H1 (cell line): ENCODE data around the gene ATG4D. TPM values are rescaled to one million over a fixed set of nuclear protein-coding genes. Genes with fewer than 3 reads are reported as not detected.

Experiments used
- BRCA1 ChIP-seq: IDR thresholded peaks from 2 replicates; pipeline ENCODE4 v1.6.1; 2012; ENCODE audit warnings: low read depth, low read length, improper control_type of control experiment
- CHD2 ChIP-seq: IDR thresholded peaks from 2 replicates; pipeline ENCODE4 v1.6.1; 2012; ENCODE audit warnings: low read length, improper control_type of control experiment
- EZH2 ChIP-seq: fragments of 200-600 bp; sonication (generic); IDR thresholded peaks from 2 replicates; pipeline ENCODE4 v1.7.1; 2012; ENCODE audit warnings: low read depth, mild to moderate bottlenecking, moderate library complexity, low read length, inconsistent platforms; ENCODE audit not compliant: severe bottlenecking
- HDAC6 ChIP-seq: IDR thresholded peaks from one replicate; pipeline ENCODE4 v1.7.1; 2012; ENCODE audit warnings: low read depth, mild to moderate bottlenecking, inconsistent platforms, low read length, moderate library complexity
- KDM4A ChIP-seq: IDR thresholded peaks from one replicate; pipeline ENCODE4 v1.7.1; 2012; ENCODE audit warnings: low read depth, mild to moderate bottlenecking, moderate library complexity, low read length, inconsistent platforms; ENCODE audit not compliant: severe bottlenecking
- POLR2A ChIP-seq, 2 experiments: IDR thresholded peaks; 1 replicate in 1 of 2; 2 replicates in 1 of 2; pipeline ENCODE4 v1.6.1; 2011; ENCODE audit warnings: low read depth in 2 of 2, low read length in 2 of 2, mild to moderate bottlenecking in 2 of 2; ENCODE audit errors: control extremely low read depth in 1 of 2
- POLR2AphosphoS5 ChIP-seq: IDR thresholded peaks from 2 replicates; pipeline ENCODE4 v1.6.1; 2011; ENCODE audit warnings: low read depth, low read length
- RAD21 ChIP-seq, 2 experiments: IDR thresholded peaks in 1 of 2; conservative IDR thresholded peaks in 1 of 2; 2 replicates each; pipeline ENCODE4 v1.6.1; 2011; ENCODE audit warnings: low read depth in 2 of 2, low read length in 2 of 2, improper control_type of control experiment in 1 of 2, inconsistent platforms in 1 of 2, mild to moderate bottlenecking in 1 of 2, moderate library complexity in 1 of 2
- RBBP5 ChIP-seq: IDR thresholded peaks from 2 replicates; pipeline ENCODE4 v1.7.1; 2012; ENCODE audit warnings: low read depth, mild to moderate bottlenecking, inconsistent platforms, low read length, moderate library complexity, borderline replicate concordance
- RFX5 ChIP-seq: IDR thresholded peaks from 2 replicates; pipeline ENCODE4 v1.6.1; 2011; ENCODE audit warnings: low read depth, low read length, improper control_type of control experiment, borderline replicate concordance
- RXRA ChIP-seq: IDR thresholded peaks from 2 replicates; pipeline ENCODE4 v1.6.1; 2011; ENCODE audit warnings: low read depth, mild to moderate bottlenecking, low read length, moderate library complexity; ENCODE audit not compliant: insufficient read depth
- SIN3A ChIP-seq, 2 experiments: IDR thresholded peaks in 1 of 2; conservative IDR thresholded peaks in 1 of 2; 2 replicates each; pipeline ENCODE4 v1.6.1; 2011 to 2012; ENCODE audit warnings: low read length in 2 of 2, improper control_type of control experiment in 1 of 2, low read depth in 1 of 2, mild to moderate bottlenecking in 1 of 2
- SP1 ChIP-seq: IDR thresholded peaks from 2 replicates; pipeline ENCODE4 v1.6.1; 2011; ENCODE audit warnings: low read depth, low read length
- TEAD4 ChIP-seq: IDR thresholded peaks from 2 replicates; pipeline ENCODE4 v1.6.1; 2012; ENCODE audit warnings: low read depth, low read length, inconsistent platforms, mixed read lengths
- polyA plus RNA-seq, 7 experiments: library from polyadenylated mRNA; depleted of rRNA in 3 of 7; stranded (reverse) in 5 of 7; unstranded in 2 of 7; fragments of >200 nt in 5 of 7; fragments of 200-250 nt in 2 of 7; gene quantifications; 1 replicate in 5 of 7; 2 replicates in 1 of 7; 4 replicates in 1 of 7; pipeline versions ENCODE4 v1.2.1 to v1.2.3, GENCODE V29; 2011 to 2013; ENCODE audit warnings: missing spikeins in 2 of 7, mixed read lengths in 2 of 7
- total RNA-seq: library from RNA; stranded (reverse); fragmentation: NEBNext Ultra II Directional; extraction: Animal tissue kit (Norgen Biotek cat#: 25700); gene quantifications from 2 replicates; pipeline ENCODE4 v1.2.1, GENCODE V29; 2021

Gene ATG4D
- total and polyA plus RNA-seq, 2 of the 8 experiments (the other 6 are each of a cell fraction or from before 2014, with no cell fraction given), result 39.6 to 43.7 TPM

GRCh38 chr19:10552510-10553053, 8.9 kb downstream of the ATG4D start (continued):
- TF ChIP-seq POLR2A (IDR thresholded peaks at IDR 0.05; ENCODE audit: control extremely low read depth in 1 of 2, low read depth in 2 of 2, low read length in 2 of 2) (peak; percentile 16 to 46; a peak in 1 of 3 replicates), HDAC6 (no peak), EZH2 (no peak), SIN3A (conservative IDR thresholded peaks at IDR 0.05 in 1 of 2, IDR thresholded peaks at IDR 0.05 in 1 of 2; ENCODE audit: low read depth in 1 of 2, low read length in 2 of 2) (no peak), CHD2 (peak; percentile 63), RFX5 (no peak), KDM4A (no peak), SP1 (peak; percentile 54; the same call in 1 of the 2 replicates), POLR2AphosphoS5 (peak; percentile 82), RXRA (no peak), RAD21 (IDR thresholded peaks at IDR 0.05 in 1 of 2, conservative IDR thresholded peaks at IDR 0.05 in 1 of 2; ENCODE audit: low read depth in 2 of 2, low read length in 2 of 2) (no peak), TEAD4 (no peak), RBBP5 (no peak), BRCA1 (no peak)
- TF ChIP-seq, all 59 proteins: peak for 6
